Neural progenitor cell (in vitro differentiated cells): ENCODE data around the gene ALLC.

Source experiments
- CTCF ChIP-seq: fragments of 200-600 bp; sonication (generic); IDR thresholded peaks from 2 replicates; pipeline ENCODE4 v1.5.1; 2017; ENCODE audit warnings: antibody characterized with exemption, mild to moderate bottlenecking
- EZH2phosphoT487 ChIP-seq: fragments of 200-600 bp; sonication (generic); IDR thresholded peaks from 2 replicates; pipeline ENCODE4 v1.6.1; 2017; ENCODE audit warnings: antibody characterized with exemption

- no peak for TF ChIP-seq CTCF
- no peak for TF ChIP-seq EZH2phosphoT487
Observed at GRCh38 chr2:3634596-3635121, 23.3 kb upstream of the ALLC start.
